Upper lobe of right lung (tissue), 1 donor: ENCODE data around the gene ZNF385B. TPM values are rescaled to one million over a fixed set of nuclear protein-coding genes. Genes with fewer than 3 reads are reported as not detected.
"Not testable (repeated sequence)": the region's sequence is repeated elsewhere in the genome, so short reads cannot be mapped to it uniquely, and the experiment has no call there.

Source experiments
- ATAC-seq: fragments of 200-7000 bp; cut with Tn5 transposase; one replicate; pipeline ENCODE4 v1.9.1; 2020; ENCODE audit warnings: mild to moderate bottlenecking, moderate library complexity
- DNase-seq: peaks from one replicate; pipeline ENCODE4 v3.0.0-alpha.2; 2020
- H3K27ac ChIP-seq: fragments of 200-600 bp; one replicate; pipeline ENCODE4 v1.8.0; 2022
- H3K27me3 ChIP-seq: fragments of 200-600 bp; one replicate; pipeline ENCODE4 v1.8.0; 2022; ENCODE audit warnings: mild to moderate bottlenecking
- H3K36me3 ChIP-seq: fragments of 200-600 bp; one replicate; pipeline ENCODE4 v1.8.0; 2022
- H3K4me1 ChIP-seq: fragments of 200-600 bp; one replicate; pipeline ENCODE4 v1.8.0; 2022
- H3K4me3 ChIP-seq: fragments of 200-600 bp; one replicate; pipeline ENCODE4 v1.8.0; 2022; ENCODE audit warnings: mild to moderate bottlenecking
- H3K9me3 ChIP-seq: fragments of 200-600 bp; one replicate; pipeline ENCODE4 v1.8.0; 2022
- intact Hi-C: fragments of 100-400 bp; cut with DNase I; formaldehyde crosslinking; loops from one replicate; pipeline ENCODE4 v1.11.0; 2022
- total RNA-seq: library from RNA; stranded (reverse); fragmentation: NEBNext Ultra II Directional; extraction: Animal tissue kit (Norgen Biotek cat#: 25700); gene quantifications from one replicate; pipeline ENCODE4 v1.2.1, GENCODE V29; 2021
- TF ChIP-seq, protein P1 (sequence below): fragments of 200-600 bp; IDR thresholded peaks from one replicate; pipeline ENCODE4 v1.8.0; 2022; ENCODE audit warnings: antibody characterized with exemption
- donor health status: DM: no; HTN: yes; CAD: no; lungs with severe emphysema.

The ZNF385B gene
- total RNA-seq, 1 donor from 2014 or later, result 62.3 TPM

GRCh38 chr2:179790235-179791217, 70.9 kb downstream of the ZNF385B start:
- intact Hi-C loops, result no loop called here
- H3K27me3 ChIP-seq, result no peaks in the 10 kb centered on the region
- no peak overlapping the region for H3K4me3 ChIP-seq
- no peak for DNase-seq
- no peaks in the 10 kb centered on the region for H3K9me3 ChIP-seq
- H3K36me3 ChIP-seq, result no peaks in the 10 kb centered on the region
- ATAC-seq, result no peak
- no peaks in the 10 kb centered on the region for H3K4me1 ChIP-seq
- TF ChIP-seq, protein P1, sequence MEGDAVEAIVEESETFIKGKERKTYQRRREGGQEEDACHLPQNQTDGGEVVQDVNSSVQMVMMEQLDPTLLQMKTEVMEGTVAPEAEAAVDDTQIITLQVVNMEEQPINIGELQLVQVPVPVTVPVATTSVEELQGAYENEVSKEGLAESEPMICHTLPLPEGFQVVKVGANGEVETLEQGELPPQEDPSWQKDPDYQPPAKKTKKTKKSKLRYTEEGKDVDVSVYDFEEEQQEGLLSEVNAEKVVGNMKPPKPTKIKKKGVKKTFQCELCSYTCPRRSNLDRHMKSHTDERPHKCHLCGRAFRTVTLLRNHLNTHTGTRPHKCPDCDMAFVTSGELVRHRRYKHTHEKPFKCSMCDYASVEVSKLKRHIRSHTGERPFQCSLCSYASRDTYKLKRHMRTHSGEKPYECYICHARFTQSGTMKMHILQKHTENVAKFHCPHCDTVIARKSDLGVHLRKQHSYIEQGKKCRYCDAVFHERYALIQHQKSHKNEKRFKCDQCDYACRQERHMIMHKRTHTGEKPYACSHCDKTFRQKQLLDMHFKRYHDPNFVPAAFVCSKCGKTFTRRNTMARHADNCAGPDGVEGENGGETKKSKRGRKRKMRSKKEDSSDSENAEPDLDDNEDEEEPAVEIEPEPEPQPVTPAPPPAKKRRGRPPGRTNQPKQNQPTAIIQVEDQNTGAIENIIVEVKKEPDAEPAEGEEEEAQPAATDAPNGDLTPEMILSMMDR, result no peak
- no peak overlapping the region for H3K27ac ChIP-seq

DNA sequence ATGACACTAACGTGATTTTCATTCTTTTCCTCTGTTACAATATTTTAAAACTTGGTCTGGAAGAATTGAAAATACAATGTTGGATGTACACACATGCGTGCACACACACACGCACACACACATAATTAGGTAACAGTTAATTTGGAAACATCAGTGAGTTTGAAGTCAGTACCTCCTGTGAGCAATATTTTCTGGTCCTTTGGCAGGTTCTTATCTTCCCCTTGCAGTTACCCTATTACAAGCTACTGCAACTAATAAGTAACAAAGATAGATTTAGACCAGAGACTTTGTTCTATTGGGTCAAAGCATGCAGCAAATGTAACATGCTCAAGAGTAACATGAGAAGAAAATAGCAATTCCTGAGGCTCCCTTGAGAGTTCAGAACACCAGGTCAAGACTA, 73.3 kb downstream of the ZNF385B start:
- H3K27me3 ChIP-seq, result no peaks in the 10 kb centered on the region

GRCh38 chr2:179787601-179788000, 73.8 kb downstream of the ZNF385B start:
- ATAC-seq, result no peak
- intact Hi-C loops, result no loop called here
- Histone ChIP-seq H3K4me1 (no peaks in the 10 kb centered on the region), H3K9me3 (no peaks in the 10 kb centered on the region), H3K27ac (no peak overlapping the region), H3K27me3 (no peaks in the 10 kb centered on the region), H3K36me3 (no peaks in the 10 kb centered on the region), H3K4me3 (no peak overlapping the region)
- no peak for DNase-seq
- TF ChIP-seq, protein P1, result no peak

More for the DNA sequence above, 73.3 kb downstream of the ZNF385B start:
- no peak overlapping the region for H3K27ac ChIP-seq
- no peaks in the 10 kb centered on the region for H3K9me3 ChIP-seq
- intact Hi-C loops, result no loop called here
- no peaks in the 10 kb centered on the region for H3K4me1 ChIP-seq
- DNase-seq, result no peak
- H3K4me3 ChIP-seq, result no peak overlapping the region
- H3K36me3 ChIP-seq, result no peaks in the 10 kb centered on the region
- TF ChIP-seq, protein P1, result no peak
- ATAC-seq, result no peak

DNA sequence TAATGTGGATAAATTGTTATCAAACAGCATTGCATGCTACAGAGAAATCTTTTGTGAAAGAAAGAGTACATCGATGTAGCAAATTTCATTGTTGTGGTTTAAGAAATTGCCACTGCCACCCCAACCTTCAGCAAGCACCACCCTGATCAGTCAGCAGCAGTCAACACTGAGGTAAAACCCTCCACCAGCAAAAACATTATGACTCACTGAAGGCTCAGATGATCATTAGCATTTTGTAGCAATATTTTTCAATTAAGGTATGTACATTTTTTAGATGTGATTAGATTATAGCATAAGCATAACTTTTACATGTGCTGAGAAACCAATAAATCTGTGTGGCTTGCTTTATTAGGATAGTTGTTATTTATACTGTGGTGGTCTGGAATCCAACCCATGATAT, 75.5 kb downstream of the ZNF385B start:
- Histone ChIP-seq H3K27ac (no peak overlapping the region), H3K9me3 (no peaks in the 10 kb centered on the region), H3K36me3 (no peaks in the 10 kb centered on the region), H3K4me3 (no peak overlapping the region), H3K4me1 (no peaks in the 10 kb centered on the region), H3K27me3 (no peaks in the 10 kb centered on the region)
- ATAC-seq, result no peak
- intact Hi-C loops, result no loop called here
- TF ChIP-seq, protein P1, result no peak
- DNase-seq, result no peak

DNA sequence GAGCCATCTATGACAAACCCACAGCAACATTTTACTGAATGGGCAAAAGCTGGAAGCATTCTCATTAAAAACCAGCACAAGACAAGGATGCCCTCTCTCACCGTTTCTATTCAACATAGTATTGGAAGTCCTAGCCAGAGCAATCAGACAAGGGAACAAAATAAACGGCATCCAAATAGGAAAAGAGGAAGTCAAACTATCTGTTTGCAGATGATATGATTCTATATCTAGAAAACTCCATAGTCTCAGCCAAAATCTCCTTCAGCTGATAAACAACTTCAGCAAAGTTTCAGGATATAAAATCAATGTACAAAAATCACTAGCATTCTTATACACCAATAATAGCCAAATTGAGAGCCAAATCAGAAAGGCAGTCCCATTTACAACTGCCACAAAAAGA, 79.1 kb downstream of the ZNF385B start:
- H3K9me3 ChIP-seq, H3K4me1 ChIP-seq, ATAC-seq, H3K27ac ChIP-seq, intact Hi-C loops, H3K36me3 ChIP-seq, H3K27me3 ChIP-seq, H3K4me3 ChIP-seq, DNase-seq: not testable (repeated sequence)

- ATAC-seq (peak; percentile 39), DNase-seq (no peak)
- Histone ChIP-seq H3K4me3 (no peak overlapping the region), H3K4me1 (no peaks in the 10 kb centered on the region), H3K36me3 (no peaks in the 10 kb centered on the region), H3K9me3 (no peaks in the 10 kb centered on the region), H3K27me3 (no peaks in the 10 kb centered on the region), H3K27ac (no peak overlapping the region)
- intact Hi-C loops, result no loop called here
- TF ChIP-seq, protein P1, result no peak
Measured at GRCh38 chr2:179773986-179774385, 87.4 kb downstream of the ZNF385B start.
